ENCODE results near the gene CCNE1. TPM values are rescaled to one million over a fixed set of nuclear protein-coding genes. Genes with fewer than 3 reads are reported as not detected.

The CCNE1 gene
- total and polyA plus RNA-seq, 2 experiments from 2014 or later, result 26.1 to 38.3 TPM

DNA sequence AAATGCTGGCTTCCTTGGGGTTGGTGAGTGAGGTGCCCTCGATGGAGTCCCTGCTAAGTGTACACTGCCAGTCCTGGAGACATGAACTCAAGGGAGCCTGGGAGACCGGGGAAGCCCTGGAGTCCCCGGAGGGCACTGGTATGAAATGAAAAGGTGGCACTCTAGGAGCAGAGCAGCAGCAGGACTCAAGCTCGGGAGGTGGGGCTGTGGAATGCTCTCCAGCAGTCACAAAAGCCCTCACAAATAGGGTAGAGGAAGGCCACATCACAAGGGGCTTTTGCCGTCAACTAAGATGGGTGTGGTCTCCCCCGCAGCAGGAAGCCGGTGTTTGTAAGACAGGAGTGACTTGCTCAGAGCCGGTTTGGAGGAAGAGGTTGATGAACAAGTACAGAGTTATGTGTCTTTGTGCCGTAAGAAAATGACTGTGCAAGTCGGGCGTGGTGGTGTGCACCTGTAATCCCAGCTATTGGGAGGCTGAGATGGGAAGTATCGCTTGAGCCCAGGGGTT lies 19.3 kb downstream of the CCNE1 start:
- H3K27ac ChIP-seq (ENCODE audit: low read depth), result no peak overlapping the region
- no peak overlapping the region for H3K4me2 ChIP-seq
- no peak for TF ChIP-seq JUNB (IDR thresholded peaks at IDR 0.05; ENCODE audit: unreplicated experiment)
- TF ChIP-seq, protein P1, sequence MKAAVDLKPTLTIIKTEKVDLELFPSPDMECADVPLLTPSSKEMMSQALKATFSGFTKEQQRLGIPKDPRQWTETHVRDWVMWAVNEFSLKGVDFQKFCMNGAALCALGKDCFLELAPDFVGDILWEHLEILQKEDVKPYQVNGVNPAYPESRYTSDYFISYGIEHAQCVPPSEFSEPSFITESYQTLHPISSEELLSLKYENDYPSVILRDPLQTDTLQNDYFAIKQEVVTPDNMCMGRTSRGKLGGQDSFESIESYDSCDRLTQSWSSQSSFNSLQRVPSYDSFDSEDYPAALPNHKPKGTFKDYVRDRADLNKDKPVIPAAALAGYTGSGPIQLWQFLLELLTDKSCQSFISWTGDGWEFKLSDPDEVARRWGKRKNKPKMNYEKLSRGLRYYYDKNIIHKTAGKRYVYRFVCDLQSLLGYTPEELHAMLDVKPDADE (IDR thresholded peaks at IDR 0.05), result no peak
- TF ChIP-seq STAT1 (IDR thresholded peaks at IDR 0.05; ENCODE audit: unreplicated experiment), result no peak
- no peak for TF ChIP-seq EZH2 (IDR thresholded peaks at IDR 0.05; ENCODE audit: low read depth, unreplicated experiment)
- TF ChIP-seq, protein P2, sequence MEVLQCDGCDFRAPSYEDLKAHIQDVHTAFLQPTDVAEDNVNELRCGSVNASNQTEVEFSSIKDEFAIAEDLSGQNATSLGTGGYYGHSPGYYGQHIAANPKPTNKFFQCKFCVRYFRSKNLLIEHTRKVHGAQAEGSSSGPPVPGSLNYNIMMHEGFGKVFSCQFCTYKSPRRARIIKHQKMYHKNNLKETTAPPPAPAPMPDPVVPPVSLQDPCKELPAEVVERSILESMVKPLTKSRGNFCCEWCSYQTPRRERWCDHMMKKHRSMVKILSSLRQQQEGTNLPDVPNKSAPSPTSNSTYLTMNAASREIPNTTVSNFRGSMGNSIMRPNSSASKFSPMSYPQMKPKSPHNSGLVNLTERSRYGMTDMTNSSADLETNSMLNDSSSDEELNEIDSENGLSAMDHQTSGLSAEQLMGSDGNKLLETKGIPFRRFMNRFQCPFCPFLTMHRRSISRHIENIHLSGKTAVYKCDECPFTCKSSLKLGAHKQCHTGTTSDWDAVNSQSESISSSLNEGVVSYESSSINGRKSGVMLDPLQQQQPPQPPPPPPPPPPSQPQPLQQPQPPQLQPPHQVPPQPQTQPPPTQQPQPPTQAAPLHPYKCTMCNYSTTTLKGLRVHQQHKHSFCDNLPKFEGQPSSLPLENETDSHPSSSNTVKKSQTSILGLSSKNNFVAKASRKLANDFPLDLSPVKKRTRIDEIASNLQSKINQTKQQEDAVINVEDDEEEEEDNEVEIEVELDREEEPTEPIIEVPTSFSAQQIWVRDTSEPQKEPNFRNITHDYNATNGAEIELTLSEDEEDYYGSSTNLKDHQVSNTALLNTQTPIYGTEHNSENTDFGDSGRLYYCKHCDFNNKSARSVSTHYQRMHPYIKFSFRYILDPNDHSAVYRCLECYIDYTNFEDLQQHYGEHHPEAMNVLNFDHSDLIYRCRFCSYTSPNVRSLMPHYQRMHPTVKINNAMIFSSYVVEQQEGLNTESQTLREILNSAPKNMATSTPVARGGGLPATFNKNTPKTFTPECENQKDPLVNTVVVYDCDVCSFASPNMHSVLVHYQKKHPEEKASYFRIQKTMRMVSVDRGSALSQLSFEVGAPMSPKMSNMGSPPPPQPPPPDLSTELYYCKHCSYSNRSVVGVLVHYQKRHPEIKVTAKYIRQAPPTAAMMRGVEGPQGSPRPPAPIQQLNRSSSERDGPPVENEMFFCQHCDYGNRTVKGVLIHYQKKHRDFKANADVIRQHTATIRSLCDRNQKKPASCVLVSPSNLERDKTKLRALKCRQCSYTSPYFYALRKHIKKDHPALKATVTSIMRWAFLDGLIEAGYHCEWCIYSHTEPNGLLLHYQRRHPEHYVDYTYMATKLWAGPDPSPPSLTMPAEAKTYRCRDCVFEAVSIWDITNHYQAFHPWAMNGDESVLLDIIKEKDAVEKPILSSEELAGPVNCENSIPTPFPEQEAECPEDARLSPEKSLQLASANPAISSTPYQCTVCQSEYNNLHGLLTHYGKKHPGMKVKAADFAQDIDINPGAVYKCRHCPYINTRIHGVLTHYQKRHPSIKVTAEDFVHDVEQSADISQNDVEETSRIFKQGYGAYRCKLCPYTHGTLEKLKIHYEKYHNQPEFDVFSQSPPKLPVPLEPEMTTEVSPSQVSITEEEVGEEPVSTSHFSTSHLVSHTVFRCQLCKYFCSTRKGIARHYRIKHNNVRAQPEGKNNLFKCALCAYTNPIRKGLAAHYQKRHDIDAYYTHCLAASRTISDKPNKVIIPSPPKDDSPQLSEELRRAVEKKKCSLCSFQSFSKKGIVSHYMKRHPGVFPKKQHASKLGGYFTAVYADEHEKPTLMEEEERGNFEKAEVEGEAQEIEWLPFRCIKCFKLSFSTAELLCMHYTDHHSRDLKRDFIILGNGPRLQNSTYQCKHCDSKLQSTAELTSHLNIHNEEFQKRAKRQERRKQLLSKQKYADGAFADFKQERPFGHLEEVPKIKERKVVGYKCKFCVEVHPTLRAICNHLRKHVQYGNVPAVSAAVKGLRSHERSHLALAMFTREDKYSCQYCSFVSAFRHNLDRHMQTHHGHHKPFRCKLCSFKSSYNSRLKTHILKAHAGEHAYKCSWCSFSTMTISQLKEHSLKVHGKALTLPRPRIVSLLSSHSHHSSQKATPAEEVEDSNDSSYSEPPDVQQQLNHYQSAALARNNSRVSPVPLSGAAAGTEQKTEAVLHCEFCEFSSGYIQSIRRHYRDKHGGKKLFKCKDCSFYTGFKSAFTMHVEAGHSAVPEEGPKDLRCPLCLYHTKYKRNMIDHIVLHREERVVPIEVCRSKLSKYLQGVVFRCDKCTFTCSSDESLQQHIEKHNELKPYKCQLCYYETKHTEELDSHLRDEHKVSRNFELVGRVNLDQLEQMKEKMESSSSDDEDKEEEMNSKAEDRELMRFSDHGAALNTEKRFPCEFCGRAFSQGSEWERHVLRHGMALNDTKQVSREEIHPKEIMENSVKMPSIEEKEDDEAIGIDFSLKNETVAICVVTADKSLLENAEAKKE (CRISPR knock-in tag; IDR thresholded peaks at IDR 0.05), result no peak
- TF ChIP-seq, protein P3, sequence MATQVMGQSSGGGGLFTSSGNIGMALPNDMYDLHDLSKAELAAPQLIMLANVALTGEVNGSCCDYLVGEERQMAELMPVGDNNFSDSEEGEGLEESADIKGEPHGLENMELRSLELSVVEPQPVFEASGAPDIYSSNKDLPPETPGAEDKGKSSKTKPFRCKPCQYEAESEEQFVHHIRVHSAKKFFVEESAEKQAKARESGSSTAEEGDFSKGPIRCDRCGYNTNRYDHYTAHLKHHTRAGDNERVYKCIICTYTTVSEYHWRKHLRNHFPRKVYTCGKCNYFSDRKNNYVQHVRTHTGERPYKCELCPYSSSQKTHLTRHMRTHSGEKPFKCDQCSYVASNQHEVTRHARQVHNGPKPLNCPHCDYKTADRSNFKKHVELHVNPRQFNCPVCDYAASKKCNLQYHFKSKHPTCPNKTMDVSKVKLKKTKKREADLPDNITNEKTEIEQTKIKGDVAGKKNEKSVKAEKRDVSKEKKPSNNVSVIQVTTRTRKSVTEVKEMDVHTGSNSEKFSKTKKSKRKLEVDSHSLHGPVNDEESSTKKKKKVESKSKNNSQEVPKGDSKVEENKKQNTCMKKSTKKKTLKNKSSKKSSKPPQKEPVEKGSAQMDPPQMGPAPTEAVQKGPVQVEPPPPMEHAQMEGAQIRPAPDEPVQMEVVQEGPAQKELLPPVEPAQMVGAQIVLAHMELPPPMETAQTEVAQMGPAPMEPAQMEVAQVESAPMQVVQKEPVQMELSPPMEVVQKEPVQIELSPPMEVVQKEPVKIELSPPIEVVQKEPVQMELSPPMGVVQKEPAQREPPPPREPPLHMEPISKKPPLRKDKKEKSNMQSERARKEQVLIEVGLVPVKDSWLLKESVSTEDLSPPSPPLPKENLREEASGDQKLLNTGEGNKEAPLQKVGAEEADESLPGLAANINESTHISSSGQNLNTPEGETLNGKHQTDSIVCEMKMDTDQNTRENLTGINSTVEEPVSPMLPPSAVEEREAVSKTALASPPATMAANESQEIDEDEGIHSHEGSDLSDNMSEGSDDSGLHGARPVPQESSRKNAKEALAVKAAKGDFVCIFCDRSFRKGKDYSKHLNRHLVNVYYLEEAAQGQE (IDR thresholded peaks at IDR 0.05; ENCODE audit: unreplicated experiment), result no peak
- no peak for TF ChIP-seq ZNF331 (CRISPR knock-in tag; IDR thresholded peaks at IDR 0.05; ENCODE audit: low read depth)
- no peak for TF ChIP-seq EZH2phosphoT487 (IDR thresholded peaks at IDR 0.05; ENCODE audit: unreplicated experiment)
- no peak for TF ChIP-seq POLR2AphosphoS5 (IDR thresholded peaks at IDR 0.05; ENCODE audit: low read depth)
- TF ChIP-seq, protein P4, sequence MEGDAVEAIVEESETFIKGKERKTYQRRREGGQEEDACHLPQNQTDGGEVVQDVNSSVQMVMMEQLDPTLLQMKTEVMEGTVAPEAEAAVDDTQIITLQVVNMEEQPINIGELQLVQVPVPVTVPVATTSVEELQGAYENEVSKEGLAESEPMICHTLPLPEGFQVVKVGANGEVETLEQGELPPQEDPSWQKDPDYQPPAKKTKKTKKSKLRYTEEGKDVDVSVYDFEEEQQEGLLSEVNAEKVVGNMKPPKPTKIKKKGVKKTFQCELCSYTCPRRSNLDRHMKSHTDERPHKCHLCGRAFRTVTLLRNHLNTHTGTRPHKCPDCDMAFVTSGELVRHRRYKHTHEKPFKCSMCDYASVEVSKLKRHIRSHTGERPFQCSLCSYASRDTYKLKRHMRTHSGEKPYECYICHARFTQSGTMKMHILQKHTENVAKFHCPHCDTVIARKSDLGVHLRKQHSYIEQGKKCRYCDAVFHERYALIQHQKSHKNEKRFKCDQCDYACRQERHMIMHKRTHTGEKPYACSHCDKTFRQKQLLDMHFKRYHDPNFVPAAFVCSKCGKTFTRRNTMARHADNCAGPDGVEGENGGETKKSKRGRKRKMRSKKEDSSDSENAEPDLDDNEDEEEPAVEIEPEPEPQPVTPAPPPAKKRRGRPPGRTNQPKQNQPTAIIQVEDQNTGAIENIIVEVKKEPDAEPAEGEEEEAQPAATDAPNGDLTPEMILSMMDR (conservative IDR thresholded peaks at IDR 0.05; ENCODE audit: low read depth in 2 of 2), result no peak
- TF ChIP-seq ZNF114 (CRISPR knock-in tag; IDR thresholded peaks at IDR 0.05), result no peak
- no peak for TF ChIP-seq CREB1 (CRISPR knock-in tag; IDR thresholded peaks at IDR 0.05; ENCODE audit: low read depth)
- TF ChIP-seq NANOG (IDR thresholded peaks at IDR 0.05; ENCODE audit: borderline replicate concordance), result no peak
- no peaks in the 10 kb centered on the region for H3K9me2 ChIP-seq (ENCODE audit: insufficient read depth)
- no peaks in the 10 kb centered on the region for H3F3A ChIP-seq (replicated peaks; ENCODE audit: low read depth)
- H3K36me3 Mint-ChIP-seq (ENCODE audit: low read depth), result no peaks in the 10 kb centered on the region
- no peaks in the 10 kb centered on the region for H3K27me3 ChIP-seq (ENCODE audit: insufficient read depth)
- H2AFZ ChIP-seq, result peak overlapping the region; percentile 80
- H3K27me3 Mint-ChIP-seq (ENCODE audit: insufficient read depth, low read depth, poor library complexity), result peaks cover 5% of the 10 kb centered on the region
- no peak overlapping the region for H3K27ac Mint-ChIP-seq
- H3K36me3 ChIP-seq (ENCODE audit: insufficient read depth), result no peaks in the 10 kb centered on the region
- H3K4me1 Mint-ChIP-seq, result no peaks in the 10 kb centered on the region; the same call in 2 of the 3 replicates
- no peaks in the 10 kb centered on the region for H3K79me2 ChIP-seq (replicated peaks; ENCODE audit: insufficient read depth)
- ATAC-seq, result peak; percentile 53
- H3K4me3 ChIP-seq, result no peak overlapping the region
- H3K4me1 ChIP-seq (ENCODE audit: insufficient read depth), result peaks cover 3% of the 10 kb centered on the region; the same call in 1 of the 2 replicates
- H3K4me3 Mint-ChIP-seq, result no peak overlapping the region
- DNase-seq (ENCODE audit: low spot score), result no peak
- no peaks in the 10 kb centered on the region for H3K9me3 Mint-ChIP-seq
- H4K20me1 ChIP-seq (replicated peaks; ENCODE audit: insufficient read depth), result no peaks in the 10 kb centered on the region
